KG1 (cell line): Measurements from ENCODE around the gene HDGFL3.
"Not testable (repeated sequence)": the region's sequence is repeated elsewhere in the genome, so short reads cannot be mapped to it uniquely, and the experiment has no call there.

Experiments
- DNase-seq: peaks from one replicate; lab custom pipeline; 2025; lab: John Stamatoyannopoulos, UW

Gene HDGFL3

GRCh38 chr15:83099290-83099689 lies 108.3 kb downstream of the HDGFL3 start:
- DNase-seq, result no peak

GRCh38 chr15:83098079-83098478 lies 109.5 kb downstream of the HDGFL3 start:
- DNase-seq, result no peak

GRCh38 chr15:83094583-83094982 lies 113.0 kb downstream of the HDGFL3 start:
- DNase-seq, result no peak

- DNase-seq, result peak; percentile 49
Measured at GRCh38 chr15:83092309-83092976, 115.2 kb downstream of the HDGFL3 start.

- not testable (repeated sequence) for DNase-seq
Measured at GRCh38 chr15:83091965-83092308, 115.7 kb downstream of the HDGFL3 start.

- no peak for DNase-seq
Measured at GRCh38 chr15:83090465-83090864, 117.2 kb downstream of the HDGFL3 start.

GRCh38 chr15:83088876-83089275 lies 118.7 kb downstream of the HDGFL3 start:
- no peak for DNase-seq

GRCh38 chr15:83087576-83087975 lies 120.0 kb downstream of the HDGFL3 start:
- no peak for DNase-seq

- DNase-seq, result not testable (repeated sequence)
Measured at GRCh38 chr15:83085864-83086552, 121.6 kb downstream of the HDGFL3 start.

- DNase-seq, result not testable (repeated sequence)
Measured at GRCh38 chr15:83085461-83085860, 122.2 kb downstream of the HDGFL3 start.

- DNase-seq, result no peak
Measured at GRCh38 chr15:83082730-83083386, 124.8 kb downstream of the HDGFL3 start.

GRCh38 chr15:83081256-83082014 lies 126.2 kb downstream of the HDGFL3 start:
- no peak for DNase-seq

GRCh38 chr15:83078712-83079111 lies 128.9 kb downstream of the HDGFL3 start:
- DNase-seq, result no peak
